HepG2 (cell line): Measurements from ENCODE around the gene CA11. TPM values are rescaled to one million over a fixed set of nuclear protein-coding genes. Genes with fewer than 3 reads are reported as not detected.

Source experiments
- EHMT2 ChIP-seq: fragments of 200-600 bp; sonication (generic); IDR thresholded peaks from 2 replicates; pipeline ENCODE4 v1.7.0; 2017; ENCODE audit warnings: antibody characterized with exemption, low read depth, low read length, borderline replicate concordance
- FOXA1 ChIP-seq, 2 experiments: fragments of 450-650 bp in 1 of 2; sonication (generic) in 1 of 2; formaldehyde crosslinking in 1 of 2; IDR thresholded peaks; 2 replicates each; pipeline versions ENCODE4 v1.4.0 to v1.6.1; 2016 to 2020; ENCODE audit warnings: missing genetic modification reagents in 1 of 2
- GTF2F1 ChIP-seq: fragments of 150-350 bp; IDR thresholded peaks from 2 replicates; pipeline ENCODE4 v1.6.1; 2014; ENCODE audit warnings: low read length
- HBP1 ChIP-seq: IDR thresholded peaks from 2 replicates; pipeline ENCODE4 v1.6.1; 2016; ENCODE audit warnings: low read depth, control low read depth
- HCFC1 ChIP-seq: fragments of 150-350 bp; IDR thresholded peaks from 2 replicates; pipeline ENCODE4 v1.6.1; 2014; ENCODE audit warnings: low read depth, low read length
- NFRKB ChIP-seq: fragments of 450-650 bp; IDR thresholded peaks from 2 replicates; pipeline ENCODE4 v1.6.1; 2017
- NFYC ChIP-seq: IDR thresholded peaks from 2 replicates; pipeline ENCODE4 v1.6.1; 2016; ENCODE audit warnings: missing genetic modification reagents, missing compliant biosample characterization
- NR2C2 ChIP-seq: sonication (generic); formaldehyde crosslinking; IDR thresholded peaks from 2 replicates; pipeline ENCODE4 v1.4.0; 2020; ENCODE audit warnings: missing genetic modification reagents, mild to moderate bottlenecking, moderate library complexity, borderline replicate concordance
- PBX3 ChIP-seq: sonication (generic); formaldehyde crosslinking; IDR thresholded peaks from 2 replicates; pipeline ENCODE4 v1.8.1; 2023; ENCODE audit warnings: missing genetic modification reagents, inconsistent platforms, borderline replicate concordance
- SRF ChIP-seq: IDR thresholded peaks from 2 replicates; pipeline ENCODE4 v1.6.1; 2011; ENCODE audit warnings: mild to moderate bottlenecking, low read depth, low read length, moderate library complexity
- STAG1 ChIP-seq: sonication (generic); formaldehyde crosslinking; IDR thresholded peaks from 2 replicates; pipeline ENCODE4 v1.4.0; 2020; ENCODE audit warnings: missing genetic modification reagents
- YY1 ChIP-seq: IDR thresholded peaks from 2 replicates; pipeline ENCODE4 v1.6.1; 2011; ENCODE audit warnings: low read length, low read depth, moderate library complexity, mild to moderate bottlenecking; ENCODE audit not compliant: insufficient read depth, insufficient replicate concordance
- ZBTB46 ChIP-seq: sonication (generic); formaldehyde crosslinking; IDR thresholded peaks from 2 replicates; pipeline ENCODE4 v1.4.0; 2020; ENCODE audit warnings: mild to moderate bottlenecking, missing genetic modification reagents, borderline replicate concordance
- ZNF512 ChIP-seq: sonication (generic); formaldehyde crosslinking; IDR thresholded peaks from 2 replicates; pipeline ENCODE4 v1.4.0; 2020; ENCODE audit warnings: mild to moderate bottlenecking, missing genetic modification reagents
- ZNF550 ChIP-seq: sonication (generic); formaldehyde crosslinking; IDR thresholded peaks from 2 replicates; pipeline ENCODE4 v1.4.0; 2020; ENCODE audit warnings: mild to moderate bottlenecking, missing genetic modification reagents, borderline replicate concordance
- ZNF639 ChIP-seq: conservative IDR thresholded peaks from 2 replicates; pipeline ENCODE4 v1.6.1; 2018; ENCODE audit warnings: missing genetic modification reagents
- ZNF670 ChIP-seq: sonication (generic); formaldehyde crosslinking; IDR thresholded peaks from 2 replicates; pipeline ENCODE4 v1.8.0; 2022; ENCODE audit warnings: mild to moderate bottlenecking, missing genetic modification reagents, borderline replicate concordance
- ZNF703 ChIP-seq: sonication (generic); formaldehyde crosslinking; IDR thresholded peaks from 2 replicates; pipeline ENCODE4 v1.5.1; 2020; ENCODE audit warnings: missing genetic modification reagents, mild to moderate bottlenecking, moderate library complexity, borderline replicate concordance
- ZNF709 ChIP-seq: sonication (generic); formaldehyde crosslinking; IDR thresholded peaks from 2 replicates; pipeline ENCODE4 v1.5.0; 2020; ENCODE audit warnings: mild to moderate bottlenecking, missing genetic modification reagents
- ZNF782 ChIP-seq: sonication (generic); formaldehyde crosslinking; IDR thresholded peaks from 2 replicates; pipeline ENCODE4 v1.4.0; 2020; ENCODE audit warnings: missing genetic modification reagents, mild to moderate bottlenecking, borderline replicate concordance
- ZNF850 ChIP-seq: sonication (generic); formaldehyde crosslinking; conservative IDR thresholded peaks from 2 replicates; pipeline ENCODE4 v1.9.0; 2021; ENCODE audit warnings: mild to moderate bottlenecking, missing genetic modification reagents
- ZSCAN12 ChIP-seq: sonication (generic); formaldehyde crosslinking; IDR thresholded peaks from 2 replicates; pipeline ENCODE4 v1.9.0; 2021; ENCODE audit warnings: mild to moderate bottlenecking, missing genetic modification reagents
- polyA plus RNA-seq, 8 experiments: library from polyadenylated mRNA; depleted of rRNA in 3 of 8; stranded (reverse) in 7 of 8; unstranded in 1 of 8; fragments of >200 nt; fragmentation: Illumina TruSeq in 4 of 8; extraction: Trizol in 4 of 8; gene quantifications; 2 replicates each; pipeline versions ENCODE4 v1.2.1 to v1.2.3, GENCODE V29; 2011 to 2016; ENCODE audit warnings: low read depth in 4 of 8, missing spikeins in 1 of 8, mixed read lengths in 1 of 8; ENCODE audit not compliant: insufficient read depth in 1 of 8
- total RNA-seq, 5 experiments: library from RNA; depleted of rRNA; stranded (reverse); fragments of >200 nt; fragmentation: Illumina TruSeq; extraction: Trizol; gene quantifications; 2 replicates each; pipeline ENCODE4 v1.2.3, GENCODE V29; 2016; ENCODE audit warnings: low read depth in 1 of 5

Gene CA11
- total and polyA plus RNA-seq, 2 of the 13 experiments (the other 11 are each of a cell fraction or from before 2014, with no cell fraction given): 0.41 to 0.58 TPM

GRCh38 chr19:48618916-48619691 is 26.9 kb downstream of the CA11 start, which contains the start of the genes RPL18 and SPHK2 (continued):
- TF ChIP-seq ZBTB46: 0 out of 2 replicates have a peak, but pooled peaks have one; percentile 6
- peak; percentile 46; the same call in 1 of the 2 replicates for TF ChIP-seq ZNF703
- 0 out of 2 replicates have a peak, but pooled peaks have one; percentile 41 for TF ChIP-seq NFRKB
- TF ChIP-seq HBP1 (CRISPR knock-in tag): peak; percentile 83; the same call in 1 of the 2 replicates
- TF ChIP-seq STAG1 (CRISPR knock-in tag): 0 out of 2 replicates have a peak, but pooled peaks have one; percentile 7
- peak; percentile 89 for TF ChIP-seq NR2C2 (CRISPR knock-in tag)
- peak; percentile 25; the same call in 1 of the 2 replicates for TF ChIP-seq ZNF782 (CRISPR knock-in tag)
- TF ChIP-seq ZNF670: peak; percentile 79; the same call in 1 of the 2 replicates
- no peak for TF ChIP-seq ZNF512 (CRISPR knock-in tag)
- peak; percentile 60 for TF ChIP-seq NFYC (CRISPR knock-in tag)
- TF ChIP-seq ZNF550: no peak
- TF ChIP-seq ZNF709 (CRISPR knock-in tag): peak; percentile 76; the same call in 1 of the 2 replicates
- TF ChIP-seq ZNF639 (CRISPR knock-in tag): peak; percentile 98
- no peak for TF ChIP-seq FOXA1 (IDR thresholded peaks at IDR 0.05)
- no peak for TF ChIP-seq FOXA1 (CRISPR knock-in tag; IDR thresholded peaks at IDR 0.05)
- peak; percentile 85 for TF ChIP-seq GTF2F1
- TF ChIP-seq ZNF850 (CRISPR knock-in tag): 0 out of 2 replicates have a peak, but pooled peaks have one; percentile 63
- no peak for TF ChIP-seq PBX3
- TF ChIP-seq SRF: peak; percentile 88
- no peak for TF ChIP-seq EHMT2
- no peak for TF ChIP-seq ZSCAN12 (CRISPR knock-in tag)
- peak; percentile 83 for TF ChIP-seq HCFC1
- TF ChIP-seq YY1: peak; percentile 91
